ENCODE data around the gene DCTPP1. TPM values are rescaled to one million over a fixed set of nuclear protein-coding genes. Genes with fewer than 3 reads are reported as not detected.
"Not testable (repeated sequence)": the region's sequence is repeated elsewhere in the genome, so short reads cannot be mapped to it uniquely, and the experiment has no call there.

The DCTPP1 gene
- polyA plus RNA-seq, 1 of the 3 experiments (the other 2 are of a cell fraction) = 79.2 TPM

- Histone ChIP-seq H3K27me3 (ENCODE audit: insufficient read depth) (no peaks in the 10 kb centered on the region), H3K4me1 (ENCODE audit: control insufficient read depth in 1 of 2, insufficient read depth in 2 of 2, low read depth in 1 of 2, low read length in 1 of 2) (no peaks in the 10 kb centered on the region), H3K27ac (ENCODE audit: low read depth in 2 of 2, low read length in 1 of 2) (no peak overlapping the region), H3K4me3 (ENCODE audit: low read depth in 2 of 2, low read length in 1 of 2) (no peak overlapping the region), H4K20me1 (ENCODE audit: insufficient read depth) (no peaks in the 10 kb centered on the region), H3K9ac (no peak overlapping the region), H3K9me2 (no peaks in the 10 kb centered on the region), H3F3A (replicated peaks; ENCODE audit: insufficient read depth) (no peaks in the 10 kb centered on the region), H3K79me2 (ENCODE audit: insufficient read depth) (no peaks in the 10 kb centered on the region), H2AFZ (ENCODE audit: low read depth) (no peak overlapping the region), H3K36me3 (replicated peaks in 1 of 2; ENCODE audit: control insufficient read depth in 1 of 2, insufficient read depth in 2 of 2, low read length in 1 of 2) (no peaks in the 10 kb centered on the region), H3K4me2 (no peak overlapping the region), H3K9me3 (no peaks in the 10 kb centered on the region)
- WGBS (ENCODE audit: low lambda C conversion rate) = 85% methylated on average over 7 of the region's 7 CpGs
- no peak for TF ChIP-seq CHD2 (IDR thresholded peaks at IDR 0.05; ENCODE audit: low read length, partially characterized antibody)
- TF ChIP-seq NFIC (IDR thresholded peaks at IDR 0.05; ENCODE audit: borderline replicate concordance) = no peak
- TF ChIP-seq ELF1 (IDR thresholded peaks at IDR 0.05) = no peak
- DNase-seq = no peak
- ChIA-PET POLR2A (no interaction called here), CTCF (interaction anchor here (0.9 kb wide), 1 partner anchor 34 kb away, joined by 3 read pairs; the partner anchor contains the start of gene DCTPP1)
These were observed 34.2 kb upstream of the DCTPP1 start for GRCh38 chr16:30464078-30464477.

- H3K27me3 ChIP-seq (ENCODE audit: insufficient read depth); H3K9me2 ChIP-seq; H3K4me1 ChIP-seq (ENCODE audit: control insufficient read depth in 1 of 2, insufficient read depth in 2 of 2, low read depth in 1 of 2, low read length in 1 of 2); H3K36me3 ChIP-seq (replicated peaks in 1 of 2; ENCODE audit: control insufficient read depth in 1 of 2, insufficient read depth in 2 of 2, low read length in 1 of 2); DNase-seq; H2AFZ ChIP-seq (ENCODE audit: low read depth); H4K20me1 ChIP-seq (ENCODE audit: insufficient read depth); H3K9me3 ChIP-seq; H3K4me2 ChIP-seq; H3K9ac ChIP-seq; H3K4me3 ChIP-seq (ENCODE audit: low read depth in 2 of 2, low read length in 1 of 2); POLR2A ChIA-PET; H3F3A ChIP-seq (replicated peaks; ENCODE audit: insufficient read depth); H3K79me2 ChIP-seq (ENCODE audit: insufficient read depth); H3K27ac ChIP-seq (ENCODE audit: low read depth in 2 of 2, low read length in 1 of 2): not testable (repeated sequence)
- CTCF ChIA-PET = interaction anchor here (0.7 to 1.4 kb wide), 3 partner anchors 9 to 32 kb away, joined by 3 to 7 read pairs (median 3); partner anchors contain the start of gene DCTPP1
- WGBS (ENCODE audit: low lambda C conversion rate) = 75% methylated on average over 5 of the region's 5 CpGs
These were observed 31.6 kb upstream of the DCTPP1 start for GRCh38 chr16:30461426-30461825.

DNA sequence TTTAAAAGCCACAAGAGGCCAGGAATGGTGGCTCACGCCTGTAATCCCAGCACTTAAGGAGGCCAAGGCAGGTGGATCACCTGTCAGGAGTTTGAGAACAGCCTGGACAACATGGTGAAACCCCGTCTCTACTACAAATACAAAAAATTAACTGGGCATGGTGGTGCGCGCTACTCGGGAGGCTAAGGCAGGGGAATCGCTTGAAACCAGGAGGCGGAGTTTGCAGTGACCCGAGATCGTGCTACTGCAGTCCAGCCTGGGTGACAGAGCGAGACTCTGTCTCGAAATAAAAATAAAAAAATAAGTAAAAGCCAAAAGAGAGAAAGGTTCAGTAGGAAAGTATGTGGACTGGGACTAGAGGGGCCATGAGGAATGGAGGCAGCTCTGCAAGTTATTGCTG is 29.6 kb upstream of the DCTPP1 start:
- ChIA-PET CTCF (interaction anchor here (1.7 kb wide), 1 partner anchor 10 kb away, joined by 6 read pairs; no protein-coding TSS in a partner anchor), POLR2A (no interaction called here)
- no peaks in the 10 kb centered on the region for H3K79me2 ChIP-seq (ENCODE audit: insufficient read depth)
- H3K27me3 ChIP-seq (ENCODE audit: insufficient read depth) = no peaks in the 10 kb centered on the region
- no peak overlapping the region for H3K4me3 ChIP-seq (ENCODE audit: low read depth in 2 of 2, low read length in 1 of 2)
- no peaks in the 10 kb centered on the region for H3F3A ChIP-seq (replicated peaks; ENCODE audit: insufficient read depth)
- H3K36me3 ChIP-seq (replicated peaks in 1 of 2; ENCODE audit: control insufficient read depth in 1 of 2, insufficient read depth in 2 of 2, low read length in 1 of 2) = no peaks in the 10 kb centered on the region
- H2AFZ ChIP-seq (ENCODE audit: low read depth) = no peak overlapping the region
- no peak overlapping the region for H3K4me2 ChIP-seq
- no peaks in the 10 kb centered on the region for H3K9me2 ChIP-seq
- H3K9me3 ChIP-seq = no peaks in the 10 kb centered on the region
- no peak for DNase-seq
- H3K4me1 ChIP-seq (ENCODE audit: control insufficient read depth in 1 of 2, insufficient read depth in 2 of 2, low read depth in 1 of 2, low read length in 1 of 2) = no peaks in the 10 kb centered on the region
- H3K27ac ChIP-seq (ENCODE audit: low read depth in 2 of 2, low read length in 1 of 2) = no peak overlapping the region
- H3K9ac ChIP-seq = no peak overlapping the region
- TF ChIP-seq EZH2phosphoT487 (IDR thresholded peaks at IDR 0.05; ENCODE audit: borderline replicate concordance, low read depth) (no peak), YY1 (IDR thresholded peaks at IDR 0.05; ENCODE audit: low read depth) (no peak), RXRA (IDR thresholded peaks at IDR 0.05; ENCODE audit: borderline replicate concordance, low read depth) (no peak), MEF2A (IDR thresholded peaks at IDR 0.05; ENCODE audit: borderline replicate concordance, low read depth) (no peak), TAF1 (IDR thresholded peaks at IDR 0.05; ENCODE audit: borderline replicate concordance, low read depth, low read length) (no peak)
- 84% methylated on average over 11 of the region's 11 CpGs for WGBS (ENCODE audit: low lambda C conversion rate)
- no peaks in the 10 kb centered on the region for H4K20me1 ChIP-seq (ENCODE audit: insufficient read depth)
